ENCODE data around the gene PKDREJ. TPM values are rescaled to one million over a fixed set of nuclear protein-coding genes. Genes with fewer than 3 reads are reported as not detected.

The PKDREJ gene
- total RNA-seq, 2 donors from 2014 or later = 0.04 TPM; not detected in 1

DNA sequence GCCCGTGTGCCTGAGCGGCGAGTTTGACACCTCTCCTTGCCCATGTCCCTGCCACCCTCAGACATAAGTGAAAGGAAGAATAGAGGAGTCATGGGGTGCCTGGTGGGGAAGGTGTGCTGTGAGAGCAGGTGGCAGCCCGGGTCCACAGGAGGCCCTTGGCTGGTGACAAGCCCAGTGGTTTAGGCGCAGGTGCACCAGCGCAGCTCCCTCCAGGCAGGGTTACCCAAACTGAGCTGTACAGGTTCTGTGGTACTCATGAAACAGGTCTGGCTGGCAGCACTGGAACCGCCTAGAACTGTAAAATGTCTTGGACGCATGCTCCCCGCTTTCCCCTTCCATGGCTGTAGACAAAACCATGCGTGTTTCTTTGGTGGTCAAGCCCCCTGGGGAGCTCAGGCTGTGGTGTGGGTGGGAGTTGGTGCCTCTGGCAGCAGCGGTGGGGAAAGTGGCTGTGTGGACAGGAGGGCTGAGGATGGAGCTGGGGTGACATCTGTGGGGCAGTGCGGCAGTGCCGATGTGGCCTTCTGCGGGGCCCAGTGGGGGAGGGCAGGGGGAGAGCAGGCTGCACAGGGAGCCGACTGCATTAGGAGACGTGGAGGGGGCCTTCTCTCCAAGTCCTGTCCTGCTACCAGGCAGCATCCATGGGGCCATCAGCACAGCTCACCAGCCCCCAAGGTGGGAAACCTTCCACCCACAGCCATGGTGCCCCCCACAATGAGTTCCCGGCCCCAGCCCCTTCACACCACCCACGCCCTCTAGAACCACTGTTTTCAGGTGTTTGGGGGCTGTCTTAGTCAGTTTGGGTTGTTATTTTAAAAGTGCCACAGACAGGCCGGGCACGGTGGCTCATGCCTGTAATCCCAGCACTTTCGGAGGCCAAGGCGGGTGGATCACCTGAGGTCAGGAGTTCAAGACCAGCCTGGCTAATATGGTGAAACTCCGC lies 28.0 kb upstream of the PKDREJ start:
- H3K36me3 Mint-ChIP-seq (ENCODE audit: low read depth) = peaks cover 41% of the 10 kb centered on the region
- Histone ChIP-seq H3K9me3 (ENCODE audit: control insufficient read depth, low read length) (no peaks in the 10 kb centered on the region), H3K36me3 (ENCODE audit: control insufficient read depth, insufficient read depth, low read length) (peaks cover 8% of the 10 kb centered on the region), H3K4me3 (ENCODE audit: low read length) (no peak overlapping the region), H3K4me1 (ENCODE audit: control insufficient read depth, insufficient read depth, low read length) (no peaks in the 10 kb centered on the region), H3K27ac (ENCODE audit: low read depth, low read length) (no peak overlapping the region), H3K9ac (ENCODE audit: extremely low read depth, low read length, poor library complexity, severe bottlenecking) (no peak overlapping the region), H3K27me3 (ENCODE audit: control insufficient read depth, insufficient read depth, low read length, poor library complexity, severe bottlenecking) (no peaks in the 10 kb centered on the region)
- H3K4me1 Mint-ChIP-seq = peaks cover 4% of the 10 kb centered on the region
- DNase-seq = no peak
- 93 to 100% methylated on average over 11 to 23 of the region's 23 CpGs for WGBS, 2 experiments (ENCODE audit: insufficient coverage in 1 of 2, insufficient read length in 1 of 2)
- H3K4me3 Mint-ChIP-seq = no peak overlapping the region
- H3K27ac Mint-ChIP-seq = no peak overlapping the region
- no peaks in the 10 kb centered on the region for H3K27me3 Mint-ChIP-seq (ENCODE audit: insufficient read depth)
- H3K9me3 Mint-ChIP-seq = no peaks in the 10 kb centered on the region
- TF ChIP-seq, protein P1, sequence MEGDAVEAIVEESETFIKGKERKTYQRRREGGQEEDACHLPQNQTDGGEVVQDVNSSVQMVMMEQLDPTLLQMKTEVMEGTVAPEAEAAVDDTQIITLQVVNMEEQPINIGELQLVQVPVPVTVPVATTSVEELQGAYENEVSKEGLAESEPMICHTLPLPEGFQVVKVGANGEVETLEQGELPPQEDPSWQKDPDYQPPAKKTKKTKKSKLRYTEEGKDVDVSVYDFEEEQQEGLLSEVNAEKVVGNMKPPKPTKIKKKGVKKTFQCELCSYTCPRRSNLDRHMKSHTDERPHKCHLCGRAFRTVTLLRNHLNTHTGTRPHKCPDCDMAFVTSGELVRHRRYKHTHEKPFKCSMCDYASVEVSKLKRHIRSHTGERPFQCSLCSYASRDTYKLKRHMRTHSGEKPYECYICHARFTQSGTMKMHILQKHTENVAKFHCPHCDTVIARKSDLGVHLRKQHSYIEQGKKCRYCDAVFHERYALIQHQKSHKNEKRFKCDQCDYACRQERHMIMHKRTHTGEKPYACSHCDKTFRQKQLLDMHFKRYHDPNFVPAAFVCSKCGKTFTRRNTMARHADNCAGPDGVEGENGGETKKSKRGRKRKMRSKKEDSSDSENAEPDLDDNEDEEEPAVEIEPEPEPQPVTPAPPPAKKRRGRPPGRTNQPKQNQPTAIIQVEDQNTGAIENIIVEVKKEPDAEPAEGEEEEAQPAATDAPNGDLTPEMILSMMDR (conservative IDR thresholded peaks at IDR 0.05) = no peak

DNA sequence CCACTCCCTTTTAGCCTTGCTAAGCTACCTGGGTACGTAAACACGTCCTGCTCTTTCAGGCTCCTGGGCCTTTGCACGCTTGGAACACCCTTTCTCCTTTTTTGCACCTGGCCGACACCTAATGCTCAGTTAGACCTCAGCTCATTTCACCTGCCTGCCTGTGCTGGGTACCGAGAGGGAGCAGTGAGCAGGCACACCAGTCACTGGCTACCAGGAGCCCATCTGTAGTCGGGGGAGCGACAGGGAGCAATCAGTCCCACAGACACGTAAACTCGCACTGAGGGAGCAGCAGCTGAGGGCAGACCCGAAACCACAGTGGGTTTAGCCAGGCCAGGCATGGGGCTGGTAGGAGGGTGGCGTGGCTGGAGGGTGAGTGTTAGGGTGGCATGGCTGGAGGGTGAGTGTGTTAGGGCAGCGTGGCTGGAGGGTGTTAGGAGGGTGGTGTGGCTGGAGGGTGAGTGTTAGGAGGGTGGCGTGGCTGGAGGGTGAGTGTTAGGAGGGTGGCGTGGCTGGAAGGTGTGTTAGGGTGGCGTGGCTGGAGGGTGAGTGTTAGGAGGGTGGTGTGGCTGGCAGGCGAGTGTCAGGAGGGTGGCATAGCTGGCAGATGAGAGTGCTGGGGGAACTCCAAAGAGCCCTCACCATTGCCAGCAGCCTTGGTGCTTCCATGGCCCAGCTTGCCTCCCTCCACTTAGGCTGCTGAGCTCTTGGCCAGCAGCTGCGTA lies 27.1 kb upstream of the PKDREJ start:
- Mint-ChIP-seq H3K27ac (no peak overlapping the region), H3K36me3 (ENCODE audit: low read depth) (peaks cover 47% of the 10 kb centered on the region), H3K4me3 (no peak overlapping the region), H3K4me1 (no peaks in the 10 kb centered on the region), H3K9me3 (no peaks in the 10 kb centered on the region), H3K27me3 (ENCODE audit: insufficient read depth) (no peaks in the 10 kb centered on the region)
- no peak overlapping the region for H3K27ac ChIP-seq (ENCODE audit: low read depth, low read length)
- no peak for DNase-seq
- H3K9me3 ChIP-seq (ENCODE audit: control insufficient read depth, low read length) = no peaks in the 10 kb centered on the region
- peaks cover 11% of the 10 kb centered on the region for H3K36me3 ChIP-seq (ENCODE audit: control insufficient read depth, insufficient read depth, low read length)
- no peaks in the 10 kb centered on the region for H3K27me3 ChIP-seq (ENCODE audit: control insufficient read depth, insufficient read depth, low read length, poor library complexity, severe bottlenecking)
- H3K4me3 ChIP-seq (ENCODE audit: low read length) = no peak overlapping the region
- TF ChIP-seq, protein P1 (conservative IDR thresholded peaks at IDR 0.05) = no peak
- no peaks in the 10 kb centered on the region for H3K4me1 ChIP-seq (ENCODE audit: control insufficient read depth, insufficient read depth, low read length)
- no peak overlapping the region for H3K9ac ChIP-seq (ENCODE audit: extremely low read depth, low read length, poor library complexity, severe bottlenecking)
- WGBS, 2 experiments (ENCODE audit: insufficient coverage in 1 of 2, insufficient read length in 1 of 2) = 89 to 92% methylated on average over 7 to 17 of the region's 17 CpGs

DNA sequence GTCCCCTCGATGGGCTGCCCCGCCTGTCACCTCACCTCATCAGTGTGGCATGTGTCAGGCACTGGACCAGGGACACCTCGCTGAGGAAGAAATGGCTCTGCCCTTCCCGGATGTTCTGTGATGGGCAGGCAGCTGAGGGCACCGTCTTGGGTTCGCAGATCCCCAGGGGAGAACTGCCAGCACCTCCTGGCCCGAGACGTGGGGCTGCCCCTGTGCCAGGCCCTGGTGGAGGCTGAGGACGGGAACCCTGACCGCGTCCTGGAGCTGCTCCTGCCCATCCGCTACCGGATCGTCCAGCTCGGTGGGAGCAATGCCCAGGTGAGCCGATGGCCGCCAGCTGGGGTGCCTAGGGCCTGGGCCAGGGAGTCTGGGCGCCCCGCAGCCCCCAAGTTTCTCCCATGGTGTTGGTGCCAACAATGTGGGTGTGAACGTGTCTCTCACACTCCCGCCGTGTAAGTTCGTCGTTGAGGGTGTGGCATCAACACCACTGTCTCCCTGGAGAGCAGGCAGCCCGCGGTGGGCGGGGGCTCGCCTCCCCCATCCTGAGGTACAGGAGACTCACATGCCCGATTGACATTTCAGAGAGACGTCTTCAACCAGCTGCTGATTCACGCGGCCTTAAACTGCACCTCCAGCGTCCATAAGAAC lies 26.2 kb upstream of the PKDREJ start:
- H3K9ac ChIP-seq (ENCODE audit: extremely low read depth, low read length, poor library complexity, severe bottlenecking) = no peak overlapping the region
- H3K4me1 ChIP-seq (ENCODE audit: control insufficient read depth, insufficient read depth, low read length) = no peaks in the 10 kb centered on the region
- Mint-ChIP-seq H3K27ac (no peak overlapping the region), H3K36me3 (ENCODE audit: low read depth) (peaks cover 55% of the 10 kb centered on the region), H3K9me3 (no peaks in the 10 kb centered on the region), H3K27me3 (ENCODE audit: insufficient read depth) (no peaks in the 10 kb centered on the region), H3K4me1 (no peaks in the 10 kb centered on the region), H3K4me3 (no peak overlapping the region)
- TF ChIP-seq, protein P1 (conservative IDR thresholded peaks at IDR 0.05) = no peak
- no peak overlapping the region for H3K27ac ChIP-seq (ENCODE audit: low read depth, low read length)
- DNase-seq = no peak
- H3K9me3 ChIP-seq (ENCODE audit: control insufficient read depth, low read length) = no peaks in the 10 kb centered on the region
- H3K4me3 ChIP-seq (ENCODE audit: low read length) = no peak overlapping the region
- H3K36me3 ChIP-seq (ENCODE audit: control insufficient read depth, insufficient read depth, low read length) = peaks cover 20% of the 10 kb centered on the region
- WGBS, 2 experiments (ENCODE audit: insufficient coverage in 1 of 2, insufficient read length in 1 of 2) = 93% methylated on average over 21 to 33 of the region's 33 CpGs
- no peaks in the 10 kb centered on the region for H3K27me3 ChIP-seq (ENCODE audit: control insufficient read depth, insufficient read depth, low read length, poor library complexity, severe bottlenecking)
